PC-3 (cell line): ENCODE measurements around the gene DAB1. TPM values are rescaled to one million over a fixed set of nuclear protein-coding genes. Genes with fewer than 3 reads are reported as not detected.

ENCODE experiments used
- ATAC-seq: fragments of 200-7000 bp; cut with Tn5 transposase; 2 replicates; pipeline ENCODE4 v1.9.1; 2020; ENCODE audit warnings: mild to moderate bottlenecking, moderate library complexity
- BruUV-seq: library from RNA; stranded (reverse); fragments of 400-500 nt; replicated peaks from 2 replicates; lab custom pipeline; 2021; lab: Mats Ljungman, UMichigan
- CTCF ChIA-PET: fragments of 300-600 bp; sonication (Branson Sonifier 250); formaldehyde crosslinking; loops from one replicate; lab custom pipeline; 2022; ENCODE audit warnings: antibody characterized with exemption; lab: Charles Lee
- POLR2A ChIA-PET: fragments of 300-600 bp; sonication (Branson Sonifier 250); formaldehyde crosslinking; loops from one replicate; lab custom pipeline; 2022; ENCODE audit warnings: antibody characterized with exemption; ENCODE audit not compliant: unreplicated experiment; lab: Charles Lee
- DNase-seq: peaks from one replicate; pipeline ENCODE4 v3.0.0-alpha.2; 2015
- H2AFZ ChIP-seq: fragments of 300-600 bp; sonication (generic); 2 replicates; pipeline ENCODE4 v1.6.0; 2016; ENCODE audit warnings: antibody characterized with exemption, low read length
- H3F3A ChIP-seq: fragments of 300-600 bp; sonication (generic); one replicate; pipeline ENCODE4 v1.6.0; 2017; ENCODE audit warnings: antibody characterized with exemption, low read length, control low read depth, mild to moderate bottlenecking; ENCODE audit not compliant: unreplicated experiment
- H3K27ac ChIP-seq: fragments of 300-600 bp; sonication (generic); 2 replicates; pipeline ENCODE4 v1.5.1; 2016; ENCODE audit warnings: mild to moderate bottlenecking, low read length
- H3K27me3 ChIP-seq: fragments of 300-600 bp; sonication (generic); 2 replicates; pipeline ENCODE4 v1.6.1; 2016; ENCODE audit warnings: low read length, mixed read lengths
- H3K36me3 ChIP-seq: fragments of 300-600 bp; sonication (generic); 2 replicates; pipeline ENCODE4 v1.6.1; 2016; ENCODE audit warnings: low read depth, mixed run types, low read length, mixed read lengths
- H3K4me1 ChIP-seq: fragments of 300-600 bp; sonication (generic); 2 replicates; pipeline ENCODE4 v1.5.1; 2016; ENCODE audit warnings: low read length; ENCODE audit not compliant: insufficient read depth
- H3K4me2 ChIP-seq: fragments of 300-600 bp; sonication (generic); 2 replicates; pipeline ENCODE4 v1.6.0; 2016; ENCODE audit warnings: low read length
- H3K4me3 ChIP-seq: fragments of 300-600 bp; sonication (generic); 2 replicates; pipeline ENCODE4 v1.5.1; 2016; ENCODE audit warnings: mild to moderate bottlenecking, low read length, mixed read lengths
- H3K79me2 ChIP-seq: fragments of 300-600 bp; sonication (generic); 2 replicates; pipeline ENCODE4 v1.6.1; 2017; ENCODE audit warnings: low read length, mixed read lengths
- H3K9ac ChIP-seq: fragments of 300-600 bp; sonication (generic); 2 replicates; pipeline ENCODE4 v1.6.0; 2016; ENCODE audit warnings: mild to moderate bottlenecking, low read length
- H3K9me2 ChIP-seq: fragments of 300-600 bp; sonication (generic); replicated peaks from 2 replicates; pipeline ENCODE4 v1.6.1; 2016; ENCODE audit warnings: mixed run types, low read length, mixed read lengths
- H3K9me3 ChIP-seq: fragments of 300-600 bp; sonication (generic); 2 replicates; pipeline ENCODE4 v1.6.1; 2016; ENCODE audit warnings: low read length, mixed read lengths
- H4K20me1 ChIP-seq: fragments of 300-600 bp; sonication (generic); 2 replicates; pipeline ENCODE4 v1.6.1; 2016; ENCODE audit warnings: low read length, mixed read lengths
- CTCF ChIP-seq: fragments of 300-600 bp; sonication (generic); conservative IDR thresholded peaks from 2 replicates; pipeline ENCODE4 v1.5.1; 2017; ENCODE audit warnings: antibody characterized with exemption, low read depth, mild to moderate bottlenecking, low read length
- EZH2 ChIP-seq: fragments of 300-600 bp; sonication (generic); IDR thresholded peaks from one replicate; pipeline ENCODE4 v1.6.1; 2017; ENCODE audit warnings: antibody characterized with exemption, mild to moderate bottlenecking, low read length; ENCODE audit not compliant: unreplicated experiment
- EZH2phosphoT487 ChIP-seq: fragments of 300-600 bp; sonication (generic); IDR thresholded peaks from 2 replicates; pipeline ENCODE4 v1.6.1; 2018; ENCODE audit warnings: mild to moderate bottlenecking, antibody characterized with exemption, low read length, borderline replicate concordance
- intact Hi-C: fragments of 100-400 bp; cut with micrococcal nuclease; formaldehyde crosslinking; loops from 2 replicates; pipeline ENCODE4 v1.9.0; 2023
- total RNA-seq: library from RNA; depleted of rRNA; stranded (reverse); fragments of >200 nt; gene quantifications from 2 replicates; pipeline ENCODE4 v1.2.3, GENCODE V29; 2014

DAB1 gene
- total RNA-seq, 1 experiment from 2014 or later = not detected

GRCh38 chr1:56966698-56966999 is 457.2 kb downstream of the DAB1 start:
- BruUV-seq = no TSS peak
- H3K9me3 ChIP-seq = no peaks in the 10 kb centered on the region
- H3K27ac ChIP-seq = no peak overlapping the region
- H3K36me3 ChIP-seq = no peaks in the 10 kb centered on the region
- no peaks in the 10 kb centered on the region for H3K79me2 ChIP-seq
- peaks cover 42% of the 10 kb centered on the region for H3K27me3 ChIP-seq
- DNase-seq (no peak), ATAC-seq (no peak)
- no peaks in the 10 kb centered on the region for H4K20me1 ChIP-seq
- POLR2A ChIA-PET = no interaction called here
- no peaks in the 10 kb centered on the region for H3K9me2 ChIP-seq
- CTCF ChIA-PET = no interaction called here
- H3K4me2 ChIP-seq = no peak overlapping the region
- TF ChIP-seq EZH2 = no peak
- TF ChIP-seq CTCF = no peak
- no peak for TF ChIP-seq EZH2phosphoT487
- no peaks in the 10 kb centered on the region for H3F3A ChIP-seq
- no peak overlapping the region for H3K4me3 ChIP-seq
- H3K9ac ChIP-seq = no peak overlapping the region
- no peaks in the 10 kb centered on the region for H3K4me1 ChIP-seq
- intact Hi-C loops = no loop called here
- no peak overlapping the region for H2AFZ ChIP-seq

GRCh38 chr1:56965916-56966697 is 457.8 kb downstream of the DAB1 start, which contains the start of gene C8B:
TSS of gene C8B (minus strand) at chr1:56966015. CDS start at chr1:56965948, 67 bp downstream.
- DNase-seq = no peak
- Histone ChIP-seq H3K4me1 (no peaks in the 10 kb centered on the region), H3K9ac (no peak within 1 kb of the TSS), H3F3A (no peaks in the 10 kb centered on the region), H3K79me2 (no peaks in the 10 kb centered on the region), H3K9me3 (no peaks in the 10 kb centered on the region), H4K20me1 (no peaks in the 10 kb centered on the region), H3K4me2 (no peak within 1 kb of the TSS), H3K36me3 (no peaks in the 10 kb centered on the region), H3K27ac (no peak within 1 kb of the TSS), H3K4me3 (no peak within 1 kb of the TSS), H3K9me2 (no peaks in the 10 kb centered on the region), H3K27me3 (peaks cover 44% of the 10 kb centered on the region), H2AFZ (no peak within 1 kb of the TSS)
- BruUV-seq = no TSS peak
- no peak for TF ChIP-seq CTCF
- TF ChIP-seq EZH2 = no peak
- TF ChIP-seq EZH2phosphoT487 = no peak
- POLR2A ChIA-PET = no interaction called here
- intact Hi-C loops = no loop called here
- ATAC-seq = no peak
- CTCF ChIA-PET = no interaction called here

GRCh38 chr1:56965191-56965590 is 458.7 kb downstream of the DAB1 start:
- ATAC-seq (no peak), DNase-seq (no peak)
- no peaks in the 10 kb centered on the region for H4K20me1 ChIP-seq
- TF ChIP-seq CTCF = no peak
- no peak for TF ChIP-seq EZH2
- no peak for TF ChIP-seq EZH2phosphoT487
- ChIA-PET POLR2A (no interaction called here), CTCF (no interaction called here)
- H3K4me3 ChIP-seq = no peak overlapping the region
- H3K9me3 ChIP-seq = no peaks in the 10 kb centered on the region
- no peaks in the 10 kb centered on the region for H3K4me1 ChIP-seq
- no peak overlapping the region for H2AFZ ChIP-seq
- intact Hi-C loops = no loop called here
- no peak overlapping the region for H3K9ac ChIP-seq
- H3F3A ChIP-seq = no peaks in the 10 kb centered on the region
- peaks cover 47% of the 10 kb centered on the region for H3K27me3 ChIP-seq
- no TSS peak for BruUV-seq
- H3K9me2 ChIP-seq = no peaks in the 10 kb centered on the region
- H3K36me3 ChIP-seq = no peaks in the 10 kb centered on the region
- H3K27ac ChIP-seq = no peak overlapping the region
- no peak overlapping the region for H3K4me2 ChIP-seq
- H3K79me2 ChIP-seq = no peaks in the 10 kb centered on the region
